Coronary artery (tissue), 2 donors: ENCODE data around the gene PER2.

Experiments
- DNase-seq: peaks from one replicate; pipeline ENCODE4 v3.0.0-alpha.2; 2017; ENCODE audit warnings: low spot score
- H3K27ac ChIP-seq, 2 donors: fragments of 200-600 bp; sonication (generic); one replicate each; pipeline ENCODE4 v1.5.1; 2016 to 2019
- H3K4me3 ChIP-seq: fragments of 200-600 bp; sonication (generic); 2 replicates; pipeline ENCODE4 v1.5.1; 2016; ENCODE audit warnings: mild to moderate bottlenecking, moderate library complexity
- TF ChIP-seq, protein P1 (sequence below): fragments of 200-600 bp; sonication (generic); IDR thresholded peaks from one replicate; pipeline ENCODE4 v1.5.1; 2019; ENCODE audit warnings: antibody characterized with exemption

Gene PER2

DNA sequence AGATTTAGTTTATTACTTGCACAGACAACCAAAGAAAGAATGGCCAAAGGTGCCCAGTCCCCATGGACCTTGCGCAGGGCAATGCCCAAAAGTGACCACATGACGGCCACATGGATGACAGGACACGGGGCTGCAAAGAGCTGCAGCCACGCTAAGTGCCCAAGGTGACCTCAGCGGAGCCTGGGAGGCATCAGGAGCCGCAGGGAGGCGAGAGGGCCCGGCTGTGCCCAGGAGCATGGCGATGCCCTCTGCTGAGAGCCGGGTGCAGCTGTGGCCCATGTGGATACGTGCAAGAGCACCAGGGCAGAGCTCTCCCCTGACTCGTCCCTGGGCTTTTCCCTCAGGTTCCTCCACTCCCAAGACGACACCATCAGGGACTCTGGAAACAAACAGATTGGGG is 63.3 kb downstream of the PER2 start:
- H3K27ac ChIP-seq: no peak overlapping the region
- H3K4me3 ChIP-seq: no peak overlapping the region
- DNase-seq: no peak

GRCh38 chr2:238224356-238225035 is 63.9 kb downstream of the PER2 start:
- DNase-seq: no peak

More for the DNA sequence above, 63.3 kb downstream of the PER2 start:
- TF ChIP-seq, protein P1, sequence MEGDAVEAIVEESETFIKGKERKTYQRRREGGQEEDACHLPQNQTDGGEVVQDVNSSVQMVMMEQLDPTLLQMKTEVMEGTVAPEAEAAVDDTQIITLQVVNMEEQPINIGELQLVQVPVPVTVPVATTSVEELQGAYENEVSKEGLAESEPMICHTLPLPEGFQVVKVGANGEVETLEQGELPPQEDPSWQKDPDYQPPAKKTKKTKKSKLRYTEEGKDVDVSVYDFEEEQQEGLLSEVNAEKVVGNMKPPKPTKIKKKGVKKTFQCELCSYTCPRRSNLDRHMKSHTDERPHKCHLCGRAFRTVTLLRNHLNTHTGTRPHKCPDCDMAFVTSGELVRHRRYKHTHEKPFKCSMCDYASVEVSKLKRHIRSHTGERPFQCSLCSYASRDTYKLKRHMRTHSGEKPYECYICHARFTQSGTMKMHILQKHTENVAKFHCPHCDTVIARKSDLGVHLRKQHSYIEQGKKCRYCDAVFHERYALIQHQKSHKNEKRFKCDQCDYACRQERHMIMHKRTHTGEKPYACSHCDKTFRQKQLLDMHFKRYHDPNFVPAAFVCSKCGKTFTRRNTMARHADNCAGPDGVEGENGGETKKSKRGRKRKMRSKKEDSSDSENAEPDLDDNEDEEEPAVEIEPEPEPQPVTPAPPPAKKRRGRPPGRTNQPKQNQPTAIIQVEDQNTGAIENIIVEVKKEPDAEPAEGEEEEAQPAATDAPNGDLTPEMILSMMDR: no peak

DNA sequence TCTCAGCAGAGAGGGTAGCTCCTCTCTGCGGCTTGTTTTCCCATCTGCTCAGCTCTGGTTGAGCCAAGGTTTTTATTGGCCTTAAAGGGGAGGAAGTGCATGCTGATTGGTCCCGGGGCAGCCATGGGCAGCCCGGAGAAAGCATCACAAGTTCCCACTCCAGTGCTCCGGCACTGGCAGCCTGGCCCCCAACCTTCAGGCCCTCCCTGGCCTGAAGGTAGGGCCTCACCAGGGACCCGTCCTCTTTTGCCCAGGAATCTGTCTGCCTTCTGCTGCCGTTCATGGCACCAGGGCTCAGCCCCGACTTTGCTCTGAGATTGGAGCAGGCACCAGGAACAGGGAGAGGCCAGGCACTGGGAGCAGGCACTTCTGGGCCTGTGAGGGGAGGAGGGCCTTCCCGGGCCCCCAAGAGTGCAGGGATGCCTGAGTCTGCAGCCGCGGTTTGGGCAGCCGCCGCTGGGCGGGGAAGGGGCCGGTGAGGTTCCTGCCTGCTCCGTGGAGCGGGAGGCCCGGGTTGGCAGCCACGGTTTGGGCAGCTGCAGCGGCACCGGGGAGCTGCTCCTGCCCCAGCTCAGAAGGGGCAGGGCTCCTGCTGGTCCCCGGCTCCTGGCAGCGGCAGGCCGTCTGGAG is 67.4 kb downstream of the PER2 start:
- H3K27ac ChIP-seq: peak overlapping the region in 1 of 2 donors; percentile 40
- H3K4me3 ChIP-seq: peak overlapping the region; percentile 35

More at GRCh38 chr2:238224356-238225035, 63.9 kb downstream of the PER2 start:
- no peak overlapping the region for H3K4me3 ChIP-seq
- no peak overlapping the region for H3K27ac ChIP-seq
- TF ChIP-seq, protein P1: no peak

GRCh38 chr2:238220274-238220891 is 68.0 kb downstream of the PER2 start:
- DNase-seq: no peak
- TF ChIP-seq, protein P1: no peak
- H3K27ac ChIP-seq: no peak overlapping the region
- H3K4me3 ChIP-seq: no peak overlapping the region

More for the DNA sequence above, 67.4 kb downstream of the PER2 start:
- TF ChIP-seq, protein P1: no peak
- no peak for DNase-seq

DNA sequence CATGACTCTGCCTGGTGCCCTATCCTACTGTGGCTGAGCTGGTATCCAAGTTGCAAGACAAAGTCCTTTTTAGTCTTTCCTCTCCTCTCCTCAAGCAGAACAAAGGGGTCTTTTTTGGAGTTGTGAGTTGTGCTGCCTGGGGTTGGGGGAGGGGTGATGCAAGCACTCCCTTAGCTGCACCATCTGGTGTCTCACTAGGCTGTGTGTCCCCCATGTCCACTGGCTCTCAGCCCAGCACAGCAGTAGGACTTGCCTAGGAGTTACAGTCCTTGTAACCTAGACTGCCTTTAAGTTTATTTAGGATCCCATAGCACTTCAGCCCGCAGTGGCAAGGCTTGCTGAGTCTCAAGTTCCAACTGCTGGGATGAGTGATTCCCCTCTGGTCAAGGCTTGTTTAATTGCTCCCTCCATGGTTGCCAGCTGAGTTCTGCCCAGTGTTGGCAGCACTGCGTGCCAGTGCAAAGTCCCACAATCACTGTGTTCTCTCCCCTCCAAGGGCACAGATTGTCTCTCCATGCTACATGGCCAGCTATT is 71.7 kb downstream of the PER2 start:
- H3K4me3 ChIP-seq: no peak overlapping the region
- TF ChIP-seq, protein P1: no peak
- no peak overlapping the region for H3K27ac ChIP-seq
- DNase-seq: no peak

GRCh38 chr2:238207006-238207405 is 81.4 kb downstream of the PER2 start:
- no peak overlapping the region for H3K27ac ChIP-seq
- no peak overlapping the region for H3K4me3 ChIP-seq
- DNase-seq: no peak
- TF ChIP-seq, protein P1: no peak
